NCI-H748 treated with DMSO at 0.1 percent for 48 hours (cell line): ENCODE data around the gene TFDP3.

Experiments used
- DNase-seq: peaks from one replicate; lab custom pipeline; 2025; lab: John Stamatoyannopoulos, UW

Gene TFDP3, protein sequence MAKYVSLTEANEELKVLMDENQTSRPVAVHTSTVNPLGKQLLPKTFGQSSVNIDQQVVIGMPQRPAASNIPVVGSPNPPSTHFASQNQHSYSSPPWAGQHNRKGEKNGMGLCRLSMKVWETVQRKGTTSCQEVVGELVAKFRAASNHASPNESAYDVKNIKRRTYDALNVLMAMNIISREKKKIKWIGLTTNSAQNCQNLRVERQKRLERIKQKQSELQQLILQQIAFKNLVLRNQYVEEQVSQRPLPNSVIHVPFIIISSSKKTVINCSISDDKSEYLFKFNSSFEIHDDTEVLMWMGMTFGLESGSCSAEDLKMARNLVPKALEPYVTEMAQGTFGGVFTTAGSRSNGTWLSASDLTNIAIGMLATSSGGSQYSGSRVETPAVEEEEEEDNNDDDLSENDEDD

DNA sequence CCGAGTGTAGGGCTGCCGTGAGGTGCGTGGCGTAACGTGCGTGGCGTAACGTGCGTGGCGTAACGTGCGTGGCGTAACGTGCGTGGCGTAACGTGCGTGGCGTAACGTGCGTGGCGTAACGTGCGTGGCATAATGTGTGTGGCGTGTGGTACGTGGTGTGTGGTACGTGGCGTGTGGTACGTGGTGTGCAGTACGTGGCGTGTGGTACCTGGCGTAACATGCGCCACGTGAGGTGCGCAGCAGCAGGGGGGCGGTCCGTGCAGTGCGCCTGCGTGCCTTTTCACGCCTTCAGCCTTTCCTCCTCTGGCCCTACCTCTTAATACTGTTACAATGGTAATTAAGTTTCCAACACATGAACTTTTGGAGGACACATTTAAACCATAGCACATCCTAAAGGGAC, at the start of gene TFDP3:
Gene TFDP3, minus strand, starts transcription at position 26 of the 400 bp plus-strand sequence. CDS start 95 bp downstream, outside the sequence.
- no peak for DNase-seq

DNA sequence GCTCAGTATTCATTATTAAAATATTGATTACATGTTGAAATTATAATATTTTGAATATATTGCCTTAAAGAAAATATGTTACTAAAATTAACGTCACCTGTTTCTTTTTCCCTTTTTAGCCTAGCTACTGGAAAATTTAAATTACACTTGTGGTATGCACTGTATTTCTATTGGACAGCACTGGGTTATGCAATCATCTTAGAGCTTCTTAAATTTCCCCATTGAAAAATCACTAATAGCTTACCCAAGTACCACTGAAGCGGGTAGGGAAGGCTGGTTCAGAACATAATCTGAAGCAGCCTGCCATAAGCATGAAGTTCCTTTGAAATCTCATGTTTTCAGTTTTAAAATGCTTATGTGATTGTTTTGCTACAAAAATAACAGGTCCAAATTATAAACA, 49.5 kb upstream of the TFDP3 start:
- no peak for DNase-seq

DNA sequence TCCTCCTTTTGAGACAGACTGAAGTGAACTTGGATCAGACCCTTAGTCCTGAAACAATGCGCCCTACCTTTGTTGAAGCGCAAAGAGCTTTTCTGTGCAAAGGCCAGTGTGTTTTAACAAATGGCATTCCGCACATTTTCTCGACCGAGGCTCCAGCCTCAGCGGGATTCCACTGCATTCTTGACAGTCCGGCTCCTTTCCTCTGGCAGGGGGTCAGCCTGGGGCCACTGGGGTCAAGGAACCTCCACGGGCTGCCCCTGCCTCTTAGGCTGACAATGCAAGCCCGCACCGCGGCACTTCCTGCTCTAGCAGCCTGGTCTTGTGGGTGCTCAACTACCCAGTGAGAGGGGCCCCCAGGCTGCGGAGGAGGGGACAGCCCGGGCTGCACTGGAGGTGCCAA, 47.2 kb upstream of the TFDP3 start:
- no peak for DNase-seq

DNA sequence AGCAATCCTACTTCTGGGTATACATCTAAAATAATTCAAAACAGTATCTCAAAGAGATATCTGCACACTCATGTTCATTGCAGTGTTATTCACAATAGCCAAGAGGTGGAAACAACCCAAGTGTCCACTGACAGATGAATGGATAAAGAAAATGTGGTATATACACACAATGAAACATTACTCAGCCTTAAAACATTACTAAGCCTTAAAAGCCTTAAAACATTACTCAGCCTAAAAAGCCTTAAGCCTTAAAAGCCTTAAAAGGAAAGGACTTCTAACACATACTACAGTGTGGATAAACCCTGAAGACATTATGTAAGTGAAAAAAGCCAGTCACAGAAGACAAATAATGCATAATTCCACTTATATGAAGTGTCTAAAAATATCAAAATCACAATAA, 40.3 kb upstream of the TFDP3 start:
- no peak for DNase-seq

DNA sequence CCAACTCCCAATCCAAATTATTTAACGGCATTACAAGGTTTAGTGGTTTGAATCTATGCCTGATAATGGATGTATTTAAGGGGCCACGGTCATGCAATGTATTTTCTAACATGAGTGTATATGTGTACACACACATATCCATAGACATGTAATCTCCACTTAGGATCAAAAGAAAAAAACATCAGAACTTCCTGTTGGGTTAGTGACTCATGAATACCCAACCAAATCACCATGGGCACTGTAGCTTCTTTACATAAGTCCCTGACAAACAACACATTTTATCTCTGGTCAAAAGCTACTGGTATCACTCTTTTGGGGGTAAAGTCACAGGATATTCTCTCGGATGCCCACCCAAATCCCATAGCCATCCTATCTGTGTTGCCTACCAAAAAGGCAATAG, 36.5 kb upstream of the TFDP3 start:
- DNase-seq = no peak

DNA sequence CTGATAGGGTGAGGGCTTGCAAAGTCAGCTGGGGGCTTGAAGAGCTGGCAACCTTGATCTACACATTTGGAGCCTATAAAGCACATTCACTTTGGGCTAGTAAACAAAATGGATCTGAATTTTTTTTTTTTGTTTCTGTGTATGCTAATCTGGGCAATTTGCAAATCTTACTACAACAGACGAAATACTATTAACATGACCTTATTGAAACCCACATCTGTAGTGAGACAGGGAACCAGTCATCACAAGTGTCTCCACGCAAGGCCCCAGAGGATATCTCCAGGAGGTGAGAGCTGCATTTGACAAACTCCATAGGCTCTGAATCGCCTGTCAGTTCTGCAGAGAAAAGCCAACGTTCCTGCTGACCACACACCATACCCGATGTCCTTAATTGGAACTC, 33.0 kb upstream of the TFDP3 start:
- no peak for DNase-seq

DNA sequence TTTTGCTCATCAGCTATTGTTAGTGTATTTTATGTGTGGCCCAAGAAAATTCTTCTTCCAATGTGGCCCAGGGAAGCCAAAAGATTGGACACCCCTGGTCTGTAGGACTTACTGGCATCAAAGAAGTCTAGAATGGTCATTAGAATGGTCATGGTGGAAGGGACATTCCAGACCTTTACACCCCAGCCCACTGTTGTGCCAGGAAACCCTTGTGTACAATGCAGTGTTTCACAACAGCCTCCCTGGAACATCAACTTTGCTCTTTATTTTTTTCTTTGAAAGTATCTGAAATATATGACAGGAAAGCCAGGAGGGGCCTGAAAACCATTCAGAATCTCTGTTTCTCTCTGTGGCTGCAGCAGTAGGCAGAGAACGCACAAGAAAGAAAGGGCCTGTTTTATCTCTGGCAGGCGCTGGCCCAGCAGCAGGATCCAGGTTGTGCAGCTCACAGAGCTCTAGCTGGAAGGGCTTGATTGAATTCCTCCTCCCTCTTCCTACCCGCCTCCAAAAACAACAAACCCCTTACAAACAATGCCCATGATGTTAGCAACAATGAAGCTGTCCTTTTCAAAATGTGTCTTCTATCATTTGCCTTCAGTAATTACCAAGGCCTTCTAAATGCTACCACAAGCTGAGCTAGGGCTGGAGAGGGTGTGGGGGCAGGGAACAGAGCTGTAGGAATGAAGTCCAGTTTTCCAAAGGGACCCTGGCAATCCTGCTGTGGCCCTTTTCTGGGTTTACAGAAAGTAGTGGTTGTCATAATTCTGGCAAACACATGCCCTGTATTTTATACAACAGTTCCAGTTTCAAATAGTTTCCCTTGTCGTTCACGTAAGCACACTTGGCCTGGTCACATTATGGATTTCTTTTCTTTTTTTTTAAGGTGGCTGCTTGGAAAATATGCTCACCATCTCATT, 32.3 kb upstream of the TFDP3 start:
- DNase-seq = no peak

DNA sequence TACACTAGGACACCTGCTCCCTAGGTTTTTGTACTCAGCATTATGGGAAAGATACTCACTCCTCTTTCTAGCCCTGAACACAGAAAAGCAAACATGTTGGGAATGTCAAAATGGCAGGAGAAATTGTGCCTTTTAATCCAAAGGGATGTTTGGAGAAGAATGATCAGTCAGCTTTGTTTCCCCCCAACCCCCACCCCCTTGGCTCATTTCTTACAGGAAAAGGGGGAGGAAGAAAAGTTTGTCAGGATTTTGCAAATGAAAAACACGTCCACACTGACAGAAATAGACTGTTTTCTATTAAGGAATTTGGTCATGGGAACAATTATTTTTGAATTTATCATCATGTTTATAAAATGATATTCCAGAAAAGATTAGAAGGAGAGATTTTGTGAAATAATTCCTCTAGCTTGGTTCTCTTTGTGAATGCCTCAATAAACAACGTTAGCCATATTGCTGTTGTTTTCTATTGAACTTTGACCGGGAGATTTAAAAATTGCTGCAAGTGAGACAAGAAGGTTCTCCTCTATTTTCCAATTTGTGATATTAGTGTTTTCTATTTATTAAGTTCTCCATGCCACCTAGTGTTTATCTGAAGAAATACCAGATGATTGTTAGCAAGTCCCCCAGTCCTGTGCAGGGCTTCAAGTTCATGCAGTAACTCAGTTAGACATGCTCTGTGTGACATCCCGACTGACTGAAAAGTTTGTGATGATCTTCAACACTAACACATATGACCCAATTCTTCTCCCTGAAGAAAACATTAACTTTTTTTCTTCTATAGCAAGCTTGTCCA, 31.3 kb upstream of the TFDP3 start:
- no peak for DNase-seq

DNA sequence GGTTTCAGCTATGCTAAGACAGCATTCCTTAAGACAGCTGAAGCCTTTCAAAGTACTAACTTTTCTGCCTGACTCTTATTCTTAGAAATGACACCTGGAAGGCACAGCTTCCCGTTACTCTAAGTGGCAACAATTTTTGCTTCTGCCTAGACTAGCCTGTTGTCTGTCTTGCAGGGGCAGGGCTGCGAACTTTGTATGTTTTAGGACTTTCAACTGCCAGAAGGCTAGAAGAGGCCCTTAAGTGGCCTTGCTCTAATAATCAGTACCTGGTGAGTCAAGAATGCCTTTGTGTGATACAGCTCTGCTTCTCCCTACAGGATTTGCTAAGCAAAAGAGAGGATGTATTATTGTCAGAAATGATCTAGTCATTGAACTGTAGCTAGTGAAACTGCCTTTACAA, 30.0 kb upstream of the TFDP3 start:
- no peak for DNase-seq

DNA sequence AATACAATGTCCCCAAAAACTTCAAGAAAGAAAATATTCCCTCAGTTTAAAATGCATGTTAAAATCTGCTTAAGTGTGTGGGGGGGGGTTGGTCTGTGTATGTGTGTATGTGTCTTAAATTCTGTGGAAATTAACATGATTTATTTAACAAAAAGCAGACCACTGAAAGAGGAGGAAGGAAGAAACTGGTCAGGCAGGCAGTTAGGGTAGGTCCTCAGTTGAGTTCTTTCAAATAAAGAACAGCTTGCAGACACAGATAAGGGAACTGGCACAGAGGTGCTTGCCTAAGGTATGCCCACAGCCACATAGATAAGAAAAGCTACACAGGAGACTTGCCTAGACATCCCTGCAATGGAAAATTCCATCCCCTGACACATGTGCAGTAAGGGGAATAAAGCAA, 28.8 kb upstream of the TFDP3 start:
- no peak for DNase-seq

DNA sequence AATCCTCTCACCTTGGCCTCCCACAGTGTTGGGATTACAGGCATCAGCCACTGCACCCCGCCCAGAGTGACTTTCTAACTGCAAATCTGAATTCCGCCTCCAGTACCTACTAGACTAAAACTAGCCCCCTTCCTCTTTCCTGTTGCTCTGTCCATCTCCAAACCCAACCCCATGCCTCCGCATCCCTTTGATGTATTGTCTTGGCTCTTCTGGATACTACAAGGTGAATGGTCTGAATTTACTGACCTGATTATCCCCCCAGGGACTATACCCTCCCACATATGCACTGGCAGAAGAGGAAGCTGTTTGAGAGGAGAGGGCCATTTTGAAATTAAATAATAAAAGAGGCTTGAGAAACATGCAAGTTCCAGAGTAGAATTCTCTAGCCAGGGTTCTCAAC, 17.7 kb upstream of the TFDP3 start:
- no peak for DNase-seq

DNA sequence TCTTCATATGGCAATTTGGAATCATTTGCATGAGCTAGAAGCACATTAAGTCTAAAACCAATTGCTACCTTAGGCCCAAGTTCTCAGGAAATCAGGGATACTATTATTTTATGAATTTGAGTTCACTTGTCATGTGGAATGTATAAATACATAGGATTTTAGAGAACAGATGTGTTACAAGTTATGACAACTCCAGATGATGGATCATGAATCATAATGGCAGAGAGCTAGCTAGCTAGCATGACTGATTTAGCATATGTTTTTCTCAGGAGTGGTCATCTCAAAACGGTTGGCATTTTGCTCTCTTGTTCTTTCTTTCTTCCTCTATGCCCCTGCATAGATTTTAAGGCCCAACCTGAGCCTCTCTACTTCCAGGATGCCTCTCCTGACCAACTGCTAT, 14.2 kb upstream of the TFDP3 start:
- no peak for DNase-seq

DNA sequence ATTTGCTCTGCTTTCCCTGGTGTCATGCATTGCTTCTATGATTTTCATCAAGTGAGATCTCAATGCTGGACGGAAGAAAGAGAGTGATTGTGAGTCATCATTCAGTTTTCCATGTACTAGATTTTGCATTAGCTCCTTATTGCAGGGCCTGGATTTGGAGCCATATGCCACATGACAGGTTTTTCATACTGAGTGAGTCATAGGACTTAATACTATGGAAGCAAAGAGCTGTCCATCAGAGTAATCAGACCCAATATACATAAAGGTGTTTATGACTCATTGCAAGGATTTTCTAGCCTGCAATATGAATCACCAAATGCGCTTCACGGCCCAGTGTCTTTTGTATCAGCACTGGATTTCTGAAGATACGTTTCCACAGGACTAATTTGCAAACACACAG, 11.2 kb upstream of the TFDP3 start:
- no peak for DNase-seq

DNA sequence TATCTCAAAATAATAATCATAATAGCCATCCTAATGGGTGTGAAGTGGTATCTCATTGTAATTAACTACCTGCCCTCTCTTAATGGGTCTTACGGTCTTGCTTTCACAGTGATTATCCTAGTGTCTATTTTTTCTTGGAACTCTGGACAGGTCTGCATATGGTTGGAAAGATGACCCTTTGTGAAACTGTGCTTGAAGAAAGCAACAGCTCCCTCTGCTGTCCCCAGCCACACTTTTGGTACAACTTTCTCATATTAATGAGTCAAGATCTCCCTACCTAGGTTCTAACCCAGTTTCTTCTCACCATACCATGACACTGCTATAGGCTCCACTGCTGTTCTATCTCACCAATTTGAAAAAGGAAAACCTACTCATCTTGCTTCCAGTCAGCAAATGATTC, 2.4 kb downstream of the TFDP3 start:
- DNase-seq = peak; percentile 57

DNA sequence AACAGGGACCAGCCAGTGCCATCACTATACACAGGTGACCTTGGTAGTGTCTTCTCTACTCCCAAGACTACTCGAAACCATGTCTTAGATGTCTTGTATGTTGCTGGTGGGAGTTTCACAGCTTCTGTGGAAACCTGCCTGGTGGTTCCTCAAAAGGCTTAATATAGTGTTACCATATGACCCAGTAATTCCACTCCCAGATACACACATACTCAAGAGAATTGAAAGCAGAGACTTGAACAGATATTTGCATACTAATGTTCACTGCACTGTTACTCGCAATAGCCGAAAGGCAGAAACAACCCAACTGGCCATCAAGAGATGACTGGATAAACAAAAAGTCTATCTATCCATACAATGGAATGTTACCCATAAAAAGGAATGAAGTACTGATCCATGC, 3.1 kb downstream of the TFDP3 start:
- DNase-seq = no peak

DNA sequence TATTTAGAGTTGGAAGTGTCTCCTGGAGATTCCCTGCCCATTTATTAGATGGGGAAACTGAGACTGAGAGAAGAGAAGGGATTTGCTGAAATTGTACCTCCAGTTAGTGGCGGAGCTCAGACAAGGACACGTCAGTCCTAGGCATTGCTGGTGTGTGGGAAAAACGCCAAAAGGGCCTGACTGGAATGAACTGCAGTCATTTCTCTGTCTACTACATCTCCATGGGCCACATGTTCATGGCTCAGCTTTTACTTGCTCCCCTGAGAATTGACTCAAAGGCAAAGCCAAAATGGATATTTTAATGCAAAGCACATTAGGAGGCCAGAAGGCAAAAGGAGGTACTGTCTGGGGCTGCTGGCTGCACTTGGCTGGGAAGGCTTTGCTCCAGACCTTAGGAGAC, 3.9 kb downstream of the TFDP3 start:
- DNase-seq = no peak

DNA sequence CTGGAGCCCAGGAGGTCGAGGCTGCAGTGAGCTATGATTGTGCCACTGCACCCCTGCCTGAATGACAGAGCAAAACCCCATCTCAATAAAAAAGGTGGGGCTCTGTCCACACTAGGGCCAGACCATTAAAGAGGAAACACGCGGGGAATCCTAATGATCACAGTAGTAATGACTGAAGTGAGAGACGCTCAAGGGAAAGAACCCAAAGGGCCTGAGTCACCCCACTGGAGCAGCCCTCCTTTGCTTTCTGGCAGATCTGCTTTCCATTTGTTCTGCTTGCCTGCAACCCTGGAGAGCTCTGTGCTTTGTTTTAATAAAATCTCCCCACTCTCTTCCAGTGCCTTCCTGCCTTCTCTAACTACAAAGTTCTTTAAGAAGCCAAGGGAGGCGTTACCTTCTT, 5.0 kb downstream of the TFDP3 start:
- DNase-seq = no peak

DNA sequence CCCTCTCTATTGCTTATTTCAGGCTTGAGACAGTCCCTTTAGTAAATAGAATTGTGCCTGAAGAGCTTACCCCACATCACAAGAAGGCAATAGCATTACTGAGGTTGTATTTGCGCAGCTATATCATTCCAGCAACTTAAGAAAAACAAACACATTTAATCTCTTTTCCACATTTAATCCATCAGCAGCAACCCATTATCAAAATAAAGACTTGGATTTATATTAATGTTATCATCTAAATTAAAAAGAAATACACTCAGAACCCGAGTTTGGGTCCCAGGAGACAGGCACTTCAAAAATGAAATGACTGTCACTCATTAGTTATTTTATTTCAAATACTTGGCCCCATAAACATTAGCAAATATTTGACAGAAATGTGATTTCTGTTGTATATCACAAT, 10.4 kb downstream of the TFDP3 start:
- no peak for DNase-seq

DNA sequence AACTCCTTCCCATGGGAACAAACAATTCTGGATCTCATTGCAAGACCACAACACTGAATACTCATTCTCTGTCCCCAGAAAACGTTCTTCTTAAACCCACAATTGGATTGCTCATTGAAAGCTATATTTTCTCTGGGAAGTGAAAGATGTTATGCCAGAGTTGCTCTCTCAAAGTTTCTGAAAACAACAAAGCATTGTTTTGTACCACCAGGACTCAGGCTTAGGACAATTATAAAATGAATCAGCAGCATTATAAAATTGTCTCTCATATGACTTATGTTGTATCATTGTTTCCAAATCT, 26.5 kb downstream of the TFDP3 start:
- no peak for DNase-seq

DNA sequence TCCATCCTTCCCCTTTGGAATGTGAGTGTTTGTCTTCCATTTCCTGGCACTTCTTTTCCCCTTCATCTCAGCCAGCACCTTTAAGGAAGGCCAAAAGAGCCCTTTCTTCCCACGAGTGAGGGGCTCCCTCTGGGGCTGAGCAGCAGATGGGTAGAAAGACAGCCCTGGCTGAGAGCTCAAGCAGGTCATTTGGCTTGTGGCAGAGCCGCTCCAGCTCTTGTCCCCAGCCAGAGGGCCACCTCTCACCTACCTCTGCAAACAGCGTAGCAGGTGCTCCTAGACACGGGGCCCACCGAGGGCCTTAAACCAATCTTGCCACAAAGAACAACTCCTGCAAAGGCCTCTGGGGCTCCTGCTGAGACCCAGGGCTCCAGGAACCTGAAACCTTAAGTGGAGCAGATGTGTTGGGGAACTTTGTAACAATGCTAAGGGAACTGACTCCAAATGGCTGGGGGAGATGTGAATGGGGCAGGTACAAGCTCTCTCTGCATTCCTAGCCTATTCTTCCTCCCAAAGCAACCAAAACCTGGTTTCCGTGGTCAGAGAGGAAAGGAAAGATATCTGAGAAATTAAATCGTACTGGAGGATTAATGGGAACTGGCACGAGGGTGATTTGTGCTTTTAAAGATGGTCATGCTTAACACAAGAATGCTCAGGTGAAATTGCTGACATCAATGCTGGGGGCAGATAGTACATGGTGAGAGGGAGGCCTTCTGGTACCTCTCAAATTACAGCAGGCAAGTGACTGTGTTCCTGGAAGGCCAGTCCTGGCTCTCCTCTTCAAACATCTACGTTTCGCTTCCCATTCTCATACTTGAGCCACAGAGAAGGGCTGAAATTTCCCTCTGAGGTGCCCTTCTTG, 27.0 kb downstream of the TFDP3 start:
- no peak for DNase-seq

DNA sequence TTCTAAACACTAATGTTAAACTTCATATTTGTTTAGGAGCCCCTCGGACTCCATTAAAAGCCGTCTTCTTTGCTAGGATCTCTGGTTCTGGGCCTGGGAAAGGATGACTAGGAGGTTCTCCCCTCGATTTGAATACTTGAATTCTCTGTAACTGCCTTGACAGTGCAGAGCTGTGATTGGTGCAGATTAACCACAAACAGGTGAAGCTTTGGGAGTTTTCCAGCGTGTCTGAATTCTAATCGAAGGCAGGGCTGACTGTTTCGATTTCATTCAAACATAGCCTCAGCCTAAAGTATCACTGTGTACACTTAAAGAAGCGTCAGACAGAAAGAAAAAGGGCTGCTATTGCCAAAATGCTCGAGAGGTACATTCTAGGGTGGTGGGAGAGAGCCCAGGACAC, 29.0 kb downstream of the TFDP3 start:
- no peak for DNase-seq

DNA sequence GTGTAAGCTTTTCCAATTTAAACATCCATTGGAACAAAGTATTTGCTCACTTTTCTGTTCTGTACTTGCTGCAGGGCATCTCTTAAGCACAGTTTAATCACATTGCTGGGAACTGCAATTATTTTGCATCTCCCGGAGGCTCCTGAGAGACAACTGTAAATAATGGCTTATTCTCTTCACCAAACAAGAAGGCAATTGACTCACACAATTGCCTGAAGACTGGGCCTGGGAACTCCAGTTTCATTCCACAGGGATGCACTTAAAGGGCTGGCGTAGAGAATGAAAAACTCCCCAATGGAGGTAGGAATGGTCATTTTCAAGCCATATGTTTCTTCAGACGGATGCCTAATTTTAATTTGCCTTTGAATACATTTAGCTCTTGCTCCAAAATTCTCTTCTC, 29.5 kb downstream of the TFDP3 start:
- DNase-seq = no peak
